Placental pericyte (primary cell): ENCODE results near the gene TMEM204. TPM values are rescaled to one million over a fixed set of nuclear protein-coding genes. Genes with fewer than 3 reads are reported as not detected.

Source experiments
- total RNA-seq: library from RNA; depleted of rRNA; stranded (reverse); fragments of >200 nt; gene quantifications from 2 replicates; pipeline ENCODE4 v1.2.3, GENCODE V29; 2012

TMEM204 gene
- 9.6 and 39.7 TPM in 2 replicates for total RNA-seq

DNA sequence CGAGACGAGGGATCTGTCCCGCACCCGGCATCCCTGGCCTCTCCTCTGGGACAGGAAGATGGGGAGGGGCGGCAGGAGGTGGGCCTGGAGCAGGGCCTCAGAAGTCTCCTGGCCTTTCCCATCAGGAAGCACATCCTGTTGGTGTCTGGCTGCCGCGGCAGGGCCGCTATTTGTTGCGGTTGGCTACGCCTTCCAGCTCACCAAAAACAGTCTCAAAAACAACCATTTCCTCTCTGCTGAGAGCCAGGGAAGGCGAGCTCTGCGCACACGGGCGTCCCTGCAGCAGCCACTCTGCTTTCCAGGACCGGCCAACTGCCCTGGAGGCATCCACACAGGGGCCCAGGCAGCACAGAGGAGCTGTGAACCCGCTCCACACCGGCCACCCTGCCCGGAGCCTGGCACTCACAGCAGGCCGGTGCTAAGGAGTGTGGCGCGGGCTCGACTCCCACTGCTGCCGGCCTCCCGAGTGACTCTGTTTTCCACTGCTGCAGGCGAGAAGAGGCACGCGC, at the start of gene TMEM204:
Gene TMEM204 (plus strand): TSS at position 224 of the 509 bp plus-strand sequence. CDS start 610 bp downstream, outside the sequence.

DNA sequence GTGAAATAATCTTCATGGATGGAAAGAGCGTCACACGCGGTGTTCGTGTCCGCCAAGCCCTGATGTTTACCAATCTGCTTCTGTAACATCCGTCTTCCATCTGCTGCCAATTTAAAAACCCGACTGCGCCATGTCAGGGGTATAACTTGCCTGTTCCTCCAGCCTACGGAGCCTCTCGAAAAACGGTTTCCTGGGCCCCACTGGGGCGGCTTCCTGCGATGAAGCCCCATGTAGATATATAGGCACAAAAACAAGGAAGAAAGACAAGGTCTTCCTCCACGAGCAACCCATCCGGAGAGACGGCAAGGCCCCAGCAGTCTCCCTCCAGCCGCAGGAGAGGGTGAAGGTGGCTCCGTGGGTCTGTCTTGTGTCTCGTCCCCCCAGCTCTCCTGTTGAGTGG, 44.8 kb upstream of the TMEM204 start, which contains the start of gene PTX4:
Gene PTX4 (minus strand): TSS at position 326 of the 400 bp plus-strand sequence. CDS start 35 bp downstream, at position 291.

DNA sequence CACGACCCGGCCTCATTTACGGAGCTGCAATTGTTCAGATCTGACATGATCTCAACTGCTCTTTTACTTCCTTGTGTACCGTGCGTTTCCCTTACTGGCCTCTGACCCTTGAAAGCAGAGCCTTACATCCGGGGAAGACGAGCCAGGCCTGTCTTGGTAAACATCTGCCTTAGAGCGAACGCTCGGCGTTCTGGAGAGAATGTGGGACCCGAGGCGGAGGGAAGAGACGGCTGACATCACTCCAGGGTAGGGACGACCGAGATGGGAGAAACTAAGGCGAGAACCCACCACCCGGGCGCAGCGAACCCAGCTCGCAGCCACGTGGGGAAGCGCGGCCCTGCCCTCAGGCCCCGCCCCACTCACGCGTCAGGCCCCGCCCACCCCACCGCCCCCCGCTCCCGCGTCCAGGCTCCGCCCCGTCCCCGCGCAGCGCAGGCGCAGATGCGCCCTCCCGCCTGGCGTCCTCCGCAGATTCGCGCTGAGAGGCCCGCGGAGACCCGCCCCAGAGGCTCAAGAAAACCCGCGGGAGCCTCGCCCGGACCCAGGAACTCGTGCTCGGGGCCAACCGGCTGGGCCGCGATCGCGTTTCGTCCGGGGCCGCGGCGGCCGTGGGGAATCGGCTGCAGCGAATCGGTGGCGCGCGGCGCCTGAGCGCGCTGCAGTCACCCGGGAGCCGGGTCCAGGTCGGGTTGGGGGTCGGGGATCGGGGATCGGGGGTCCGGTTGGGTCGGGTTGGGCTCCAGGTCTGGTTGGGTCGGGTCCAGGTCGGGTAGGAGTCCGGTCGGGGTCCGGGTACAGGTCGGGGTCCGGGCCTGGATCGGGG, 40.3 kb upstream of the TMEM204 start, which contains the start of gene TELO2:
Gene TELO2 (plus strand): TSS at position 438 of the 823 bp plus-strand sequence. CDS start 922 bp downstream, outside the sequence.

Other genes starting within 250 kb of the TMEM204 start
- 63.9 and 86.0 TPM in 2 replicates for gene UBE2I, start 224.0 kb upstream of the TMEM204 start, total RNA-seq
- gene BAIAP3, start 200.0 kb upstream of the TMEM204 start, total RNA-seq: 0.66 and 2.4 TPM in 2 replicates
- 43.1 and 73.6 TPM in 2 replicates for gene TSR3, start 181.8 kb upstream of the TMEM204 start, total RNA-seq
- gene GNPTG, start 181.7 kb upstream of the TMEM204 start, total RNA-seq: 30.6 and 67.2 TPM in 2 replicates
- 8.2 and 9.4 TPM in 2 replicates for gene UNKL, start 119.0 kb upstream of the TMEM204 start, total RNA-seq
- gene UQCC4, start 112.9 kb upstream of the TMEM204 start, total RNA-seq: 13.1 and 17.0 TPM in 2 replicates
- gene PERCC1, start 102.6 kb upstream of the TMEM204 start, total RNA-seq: not detected in 2 replicates
- 0.14 and 0.88 TPM in 2 replicates for gene CCDC154, start 89.1 kb upstream of the TMEM204 start, total RNA-seq
- gene CLCN7, start 58.6 kb upstream of the TMEM204 start, total RNA-seq: 74.9 and 195 TPM in 2 replicates
- 0.29 TPM in 1 of 2 replicates, not detected in the other for gene PTX4, start 44.7 kb upstream of the TMEM204 start, total RNA-seq
- 17.3 and 30.4 TPM in 2 replicates for gene TELO2, start 40.3 kb upstream of the TMEM204 start, total RNA-seq
- gene IFT140, start 78.4 kb downstream of the TMEM204 start, total RNA-seq: 22.8 and 25.2 TPM in 2 replicates
- gene CRAMP1, start 78.7 kb downstream of the TMEM204 start, total RNA-seq: 9.8 and 16.0 TPM in 2 replicates
- 25.6 and 84.6 TPM in 2 replicates for gene JPT2, start 144.6 kb downstream of the TMEM204 start, total RNA-seq
- 38.7 and 65.4 TPM in 2 replicates for gene MAPK8IP3, start 172.5 kb downstream of the TMEM204 start, total RNA-seq
- 24.5 and 42.1 TPM in 2 replicates for gene NME3, start 237.9 kb downstream of the TMEM204 start, total RNA-seq
- 10.3 and 14.5 TPM in 2 replicates for gene EME2, start 239.1 kb downstream of the TMEM204 start, total RNA-seq
- 57.6 and 82.5 TPM in 2 replicates for gene MRPS34, start 239.5 kb downstream of the TMEM204 start, total RNA-seq
- 32.2 and 38.1 TPM in 2 replicates for gene SPSB3, start 248.9 kb downstream of the TMEM204 start, total RNA-seq
- 78.1 and 96.1 TPM in 2 replicates for gene NUBP2, start 249.3 kb downstream of the TMEM204 start, total RNA-seq